GM18502 (cell line): ENCODE results near the gene NUDT14.

Experiments used
- ATAC-seq: cut with Tn5 transposase; IDR thresholded peaks from one replicate; pipeline ENCODE4 v1.9.1; 2021; ENCODE audit warnings: mild to moderate bottlenecking; ENCODE audit not compliant: unreplicated experiment, poor library complexity

The NUDT14 gene

DNA sequence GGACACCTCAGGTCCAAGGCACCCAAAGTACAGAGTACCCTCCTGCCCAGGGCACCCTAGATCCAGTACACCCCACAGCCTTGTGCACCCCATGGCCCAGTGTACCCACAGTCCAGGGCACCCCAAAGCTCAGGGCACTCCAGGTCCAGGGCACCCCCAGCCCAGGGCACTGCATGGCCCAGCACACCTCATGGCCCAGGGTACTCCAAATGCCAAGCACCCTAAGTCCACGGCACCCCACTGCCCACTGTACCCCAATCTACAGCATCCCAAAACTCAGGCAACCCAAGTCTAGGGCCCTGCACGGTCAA, 18.5 kb downstream of the NUDT14 start:
- no peak for ATAC-seq

DNA sequence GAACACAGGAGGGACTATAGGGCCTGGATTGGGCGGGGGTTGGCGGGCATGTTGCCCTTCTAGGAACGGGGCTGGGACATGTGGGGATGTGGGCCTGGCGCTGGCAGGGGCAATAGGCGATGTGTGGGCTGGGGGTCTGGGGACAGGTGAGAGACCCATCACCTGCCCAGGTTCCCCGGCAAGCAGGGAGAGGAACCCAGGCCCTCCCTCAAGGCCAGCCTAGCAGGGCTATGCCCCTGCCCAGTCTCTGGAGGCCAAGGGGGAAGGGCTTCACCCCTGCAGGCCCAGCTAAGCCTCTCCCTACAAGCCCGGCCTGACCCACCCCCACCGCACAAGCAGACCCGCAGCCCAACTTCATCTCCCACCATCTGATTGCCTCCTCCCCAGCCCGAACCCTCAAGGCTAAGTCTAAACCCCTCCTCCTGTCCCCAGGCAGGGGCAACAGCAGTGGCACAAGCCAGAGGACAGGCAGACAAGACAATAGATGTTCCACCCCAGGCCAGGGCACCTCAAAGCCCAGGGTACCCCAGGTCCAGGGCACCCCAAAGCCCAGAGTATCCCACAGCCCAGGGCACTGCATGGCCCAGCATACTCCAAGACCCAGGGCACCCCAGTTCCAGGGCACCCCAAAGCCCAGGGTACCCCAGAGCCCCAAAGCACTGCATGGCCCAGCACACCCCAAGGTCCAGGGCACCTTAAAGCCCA, 19.0 kb downstream of the NUDT14 start:
- ATAC-seq = peak; percentile 78

DNA sequence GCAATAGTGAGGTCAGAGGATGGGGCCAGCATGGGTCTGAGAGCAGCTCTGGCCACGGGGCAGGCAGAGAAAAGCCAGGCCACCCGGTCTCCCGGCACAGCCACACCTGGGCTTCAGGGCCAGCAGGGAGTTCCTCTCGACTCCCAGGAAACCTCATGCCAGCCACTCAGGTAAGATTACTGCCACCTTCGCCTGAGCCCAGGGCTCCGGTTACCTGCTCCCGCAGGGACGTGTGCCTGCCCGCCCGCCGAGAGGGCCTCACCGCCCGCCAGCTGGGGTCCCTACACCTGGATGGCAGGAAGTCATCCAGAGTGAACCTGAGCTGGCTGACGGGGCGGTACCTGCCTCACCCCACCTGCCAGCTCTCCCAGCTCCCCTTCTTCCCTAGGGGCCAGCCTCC, 19.8 kb downstream of the NUDT14 start:
- ATAC-seq = no peak

DNA sequence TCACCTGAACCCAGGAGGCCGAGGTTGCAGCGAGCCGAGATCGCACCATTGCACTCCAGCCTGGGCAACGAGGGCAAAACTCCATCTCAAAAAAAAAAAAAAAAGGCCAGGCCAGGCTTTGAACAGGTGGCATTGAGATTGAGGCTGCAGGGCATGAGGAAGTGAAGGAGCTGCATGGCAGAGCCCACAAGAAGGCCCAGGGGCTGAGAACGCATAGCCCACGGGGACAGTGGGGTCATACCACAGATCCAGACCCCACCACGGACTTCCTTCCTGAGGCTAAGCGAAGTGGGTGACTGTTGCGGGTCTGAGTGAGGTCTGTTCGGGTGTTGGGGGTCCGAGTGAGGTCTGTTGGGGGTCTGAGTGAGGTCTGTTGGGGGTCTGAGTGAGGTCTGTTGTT, 20.3 kb downstream of the NUDT14 start:
- ATAC-seq = no peak

DNA sequence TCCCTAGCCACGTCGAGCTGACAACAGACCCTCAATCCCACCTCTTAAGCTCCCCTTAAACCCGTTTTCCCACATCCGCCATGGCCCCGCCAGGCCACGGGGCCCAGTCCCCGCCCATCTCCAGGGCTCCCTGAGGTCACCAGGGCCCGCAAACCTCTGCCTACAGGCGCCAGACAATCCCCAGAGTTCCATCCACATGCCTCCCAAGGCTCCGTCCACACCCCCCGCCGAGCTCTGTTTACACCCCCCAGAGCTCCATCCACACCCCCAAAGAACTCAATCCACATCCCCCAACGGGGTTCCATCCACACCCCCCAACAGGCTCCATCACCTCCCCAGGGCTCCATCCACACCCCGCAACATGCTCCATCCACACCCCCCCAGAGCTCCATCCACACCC, 21.8 kb downstream of the NUDT14 start:
- ATAC-seq = no peak

DNA sequence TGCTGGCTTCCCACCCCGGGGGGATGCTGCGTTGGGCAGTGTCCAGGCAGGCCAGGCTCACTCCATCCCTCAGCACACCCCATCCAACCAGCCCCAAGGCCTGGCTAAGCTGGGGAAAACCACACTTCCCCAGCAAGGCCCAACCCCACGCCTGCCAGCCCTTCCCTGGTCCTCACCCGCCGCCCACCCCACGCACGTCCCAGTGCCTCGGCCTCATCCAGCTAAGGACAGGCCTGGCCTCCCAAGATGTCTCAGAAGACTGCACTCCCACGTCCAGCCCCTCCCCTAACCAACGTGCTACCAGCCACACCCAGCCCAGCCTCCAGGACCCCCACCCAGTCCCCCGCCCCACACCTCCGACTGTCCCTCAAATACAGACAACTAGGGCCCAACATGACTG, 22.3 kb downstream of the NUDT14 start:
- no peak for ATAC-seq

DNA sequence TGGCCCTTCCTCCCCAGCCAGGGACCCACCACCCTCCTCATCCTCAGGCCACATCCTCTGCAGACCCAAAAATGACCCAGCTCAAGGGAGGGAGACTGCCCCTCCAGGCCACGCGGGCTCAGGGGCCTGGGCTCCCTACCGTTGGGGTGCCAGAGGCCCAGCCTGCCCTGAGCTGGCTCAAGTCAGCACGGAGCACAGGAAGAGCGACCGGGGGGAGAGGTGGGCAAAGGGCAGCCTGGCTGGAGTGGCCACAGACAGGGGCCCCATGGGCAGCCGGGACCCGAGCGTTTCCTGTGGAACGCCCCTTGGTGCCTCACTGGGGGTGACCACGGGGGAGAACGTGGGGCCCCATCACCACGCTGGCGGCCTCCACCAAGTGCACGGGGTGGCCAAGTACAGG, 23.2 kb downstream of the NUDT14 start:
- no peak for ATAC-seq

DNA sequence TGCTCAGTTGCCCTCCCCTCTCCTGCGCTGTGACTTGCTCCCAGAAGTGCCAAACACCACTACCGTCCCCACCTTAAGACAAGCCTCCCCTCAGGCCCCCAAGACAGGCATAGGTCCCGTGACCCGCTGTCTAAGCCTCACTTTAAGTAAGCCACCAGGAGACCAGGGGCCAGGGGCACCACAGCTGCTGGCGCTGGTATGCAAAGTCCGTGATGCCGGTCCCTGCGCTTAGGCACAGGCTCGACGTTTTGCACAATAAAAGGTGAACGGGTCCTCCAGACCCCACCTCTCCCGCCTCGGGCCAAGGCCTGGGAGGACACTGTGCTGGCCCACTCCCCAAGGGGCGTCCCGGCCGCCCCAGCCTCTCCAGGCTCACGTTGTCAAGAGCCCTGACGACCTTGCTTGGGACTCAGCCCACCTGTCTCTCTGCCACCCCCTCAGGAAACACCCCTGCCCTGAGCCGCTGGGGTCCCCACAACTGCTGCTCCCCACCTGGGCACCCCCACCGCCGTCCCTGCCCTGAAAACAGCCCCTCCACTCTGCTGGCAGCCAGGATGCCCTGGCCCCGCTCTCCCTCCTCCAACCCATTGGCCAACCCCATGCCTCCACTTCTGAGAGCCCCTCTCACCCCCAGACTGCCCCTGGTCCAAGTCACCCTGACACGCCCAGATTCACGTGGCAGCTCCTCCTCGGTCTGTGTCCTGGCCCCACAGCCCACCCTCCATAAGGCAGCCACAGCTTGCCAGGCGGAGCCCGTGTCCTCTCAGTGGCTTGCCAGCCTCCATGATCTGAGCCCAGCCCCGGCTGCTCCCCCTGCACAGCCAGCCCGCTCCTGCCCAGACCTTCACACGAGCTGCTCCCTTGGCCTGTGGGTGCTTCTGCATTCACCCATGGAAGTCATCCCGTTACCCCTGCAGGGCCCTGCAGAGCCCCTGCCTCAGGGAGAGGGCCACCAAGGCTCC, 24.4 kb downstream of the NUDT14 start:
- no peak for ATAC-seq

DNA sequence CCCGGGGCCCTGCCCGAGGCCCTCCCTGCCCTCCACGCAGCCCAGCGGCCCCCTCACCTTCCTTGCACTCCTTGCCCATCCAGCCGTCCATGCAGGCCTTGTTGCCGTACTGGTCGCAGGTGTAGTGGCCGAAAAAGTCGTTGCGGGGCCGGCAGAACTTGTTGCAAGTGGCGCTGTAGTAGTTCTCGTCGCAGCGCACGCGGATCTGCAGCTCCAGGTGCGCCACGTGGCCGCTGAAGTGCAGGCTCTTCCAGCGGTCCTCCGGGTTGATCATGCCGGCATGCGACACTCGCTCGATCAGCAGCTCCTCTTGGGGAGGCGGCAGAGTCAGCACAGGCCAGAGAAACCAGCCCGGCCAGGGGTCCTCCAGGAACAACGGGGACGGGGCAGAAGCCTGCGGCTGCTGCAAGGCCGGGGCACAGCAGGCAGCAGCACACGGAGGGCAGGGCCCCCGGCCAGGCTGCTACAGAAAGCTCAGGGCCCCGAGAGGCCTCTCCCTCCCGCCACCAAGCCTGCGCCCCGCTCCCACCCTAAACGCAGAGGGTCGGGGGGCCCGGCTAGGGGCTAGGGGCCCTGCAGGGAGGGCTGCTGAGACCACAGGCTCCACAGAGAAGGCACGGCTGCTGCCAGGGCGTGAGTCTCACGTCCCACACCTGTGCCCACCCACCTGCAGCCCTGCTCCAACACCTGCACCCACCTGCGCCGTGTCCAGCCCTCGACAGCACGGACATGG, 25.3 kb downstream of the NUDT14 start:
- ATAC-seq = no peak

DNA sequence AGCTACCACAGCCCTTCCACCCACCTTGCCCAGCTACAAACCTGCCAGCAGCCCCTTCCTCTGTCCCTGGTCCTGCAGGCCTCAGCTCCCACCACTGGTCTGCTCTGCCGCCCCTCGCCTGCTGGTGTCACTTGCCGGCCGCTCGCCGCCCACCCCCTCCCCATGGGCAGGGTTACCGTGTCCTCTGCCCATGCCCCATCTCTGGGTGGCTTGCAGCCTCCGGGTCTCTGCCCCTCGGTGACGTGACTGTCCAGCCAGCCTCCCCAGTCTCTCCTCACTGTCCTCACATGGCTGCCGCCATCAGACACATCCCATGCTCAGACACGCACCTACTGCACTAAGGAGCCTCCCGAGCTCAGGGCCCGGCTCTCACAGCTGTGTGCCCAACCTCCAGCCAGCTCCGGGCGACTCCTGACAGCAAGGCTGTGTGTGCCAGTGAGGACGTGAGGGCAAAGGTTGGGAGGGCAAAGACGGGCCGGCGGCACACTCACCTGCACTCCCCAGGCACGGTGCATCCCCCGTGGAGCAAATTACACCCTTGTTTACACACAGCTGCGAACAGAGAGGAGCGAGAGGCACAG, 26.0 kb downstream of the NUDT14 start:
- no peak for ATAC-seq

DNA sequence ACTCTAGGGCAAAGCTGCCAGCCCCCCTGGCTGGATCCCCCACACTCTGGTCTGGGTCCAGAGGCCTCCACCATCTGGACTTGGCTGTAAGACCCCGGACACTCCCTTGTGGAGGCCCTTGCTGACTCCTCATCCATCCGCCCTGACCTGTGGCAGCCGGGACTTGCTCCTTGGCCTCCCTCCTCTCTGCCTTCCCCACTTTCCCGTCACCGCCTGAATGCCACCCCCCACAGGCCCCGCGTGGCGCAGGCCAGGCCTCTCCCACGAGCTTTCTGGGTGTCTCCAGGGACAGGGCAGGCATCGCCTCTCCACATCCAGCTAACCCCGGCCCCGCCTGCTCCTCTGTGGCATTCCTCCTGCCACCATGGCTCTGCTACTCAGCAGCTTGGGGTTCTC, 26.6 kb downstream of the NUDT14 start:
- ATAC-seq = no peak

DNA sequence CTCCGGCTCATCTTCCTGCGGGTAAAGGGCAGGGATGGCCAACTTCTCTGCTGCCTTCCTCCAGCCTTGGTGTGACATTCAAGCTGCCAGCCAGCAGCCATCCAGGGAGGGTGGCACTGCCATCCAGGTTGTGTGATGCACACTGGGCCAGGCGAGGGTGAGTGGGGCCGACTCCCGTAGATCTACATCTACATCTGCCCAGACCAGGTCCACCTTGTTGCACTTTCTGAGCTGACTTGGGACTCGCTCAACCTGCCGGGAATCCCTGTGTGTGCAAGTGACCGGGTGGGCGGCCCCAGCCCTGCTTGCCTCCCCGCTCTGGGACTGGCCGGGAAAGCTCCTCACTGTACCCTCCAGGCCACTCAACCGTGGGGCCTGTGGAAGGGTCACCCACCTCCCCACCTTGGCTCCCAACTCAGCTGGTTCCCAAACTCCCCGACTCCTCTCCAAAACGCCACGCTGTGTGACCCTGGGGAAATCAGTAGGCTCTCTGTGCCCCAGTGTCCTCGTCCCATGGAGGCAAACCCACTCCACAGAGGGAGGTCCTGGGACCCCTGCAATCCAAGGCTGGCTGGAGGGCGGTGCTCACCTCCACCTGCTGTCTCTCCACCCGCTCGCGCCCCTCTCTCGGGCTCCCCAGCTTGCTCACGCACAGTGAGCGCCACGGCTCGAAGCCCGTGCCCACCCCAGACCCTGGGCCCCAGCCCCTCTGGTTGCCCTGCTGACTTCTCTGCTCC, 27.2 kb downstream of the NUDT14 start:
- no peak for ATAC-seq

DNA sequence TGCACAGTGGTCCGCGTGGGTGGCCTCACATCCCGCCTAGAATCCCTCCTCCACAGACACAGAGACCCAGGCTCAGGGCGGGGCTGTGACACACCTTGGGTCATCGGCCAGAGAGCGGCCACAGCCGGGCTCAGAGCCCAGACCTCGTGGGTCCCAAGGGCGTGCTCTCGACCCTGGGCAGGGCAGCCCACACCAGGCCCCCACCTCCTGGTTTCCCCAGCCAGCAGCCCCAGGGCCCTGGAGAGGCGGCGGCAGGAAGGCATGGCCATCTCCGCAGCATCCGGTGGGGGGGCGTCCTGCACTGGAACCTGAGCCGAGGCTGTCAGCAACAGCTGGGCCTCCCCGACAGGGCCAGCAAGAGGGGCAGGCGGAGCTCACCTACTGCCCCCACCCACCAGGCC, 27.8 kb downstream of the NUDT14 start:
- no peak for ATAC-seq

DNA sequence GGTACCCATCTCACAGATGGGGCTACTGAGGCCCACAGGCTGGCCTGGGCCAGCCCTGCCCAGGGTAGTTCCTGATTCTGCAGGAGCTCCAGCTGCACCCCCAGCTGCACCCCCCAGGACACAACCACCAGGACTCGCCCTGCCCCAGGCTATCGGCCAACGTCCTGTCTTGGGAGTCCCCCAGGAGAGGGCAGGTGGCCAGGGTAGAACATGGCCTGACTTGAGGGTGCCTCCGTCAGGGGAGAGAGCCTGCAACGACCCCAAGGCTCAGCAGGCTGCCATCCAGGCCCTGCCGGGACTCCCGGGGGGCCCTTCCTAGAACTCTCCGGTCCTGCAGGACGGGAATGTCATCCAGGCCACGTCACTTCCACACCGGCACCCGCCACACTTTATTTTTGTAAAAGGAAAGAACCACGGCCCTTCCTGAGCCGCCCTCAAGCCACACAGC, 28.3 kb downstream of the NUDT14 start:
- ATAC-seq = no peak

DNA sequence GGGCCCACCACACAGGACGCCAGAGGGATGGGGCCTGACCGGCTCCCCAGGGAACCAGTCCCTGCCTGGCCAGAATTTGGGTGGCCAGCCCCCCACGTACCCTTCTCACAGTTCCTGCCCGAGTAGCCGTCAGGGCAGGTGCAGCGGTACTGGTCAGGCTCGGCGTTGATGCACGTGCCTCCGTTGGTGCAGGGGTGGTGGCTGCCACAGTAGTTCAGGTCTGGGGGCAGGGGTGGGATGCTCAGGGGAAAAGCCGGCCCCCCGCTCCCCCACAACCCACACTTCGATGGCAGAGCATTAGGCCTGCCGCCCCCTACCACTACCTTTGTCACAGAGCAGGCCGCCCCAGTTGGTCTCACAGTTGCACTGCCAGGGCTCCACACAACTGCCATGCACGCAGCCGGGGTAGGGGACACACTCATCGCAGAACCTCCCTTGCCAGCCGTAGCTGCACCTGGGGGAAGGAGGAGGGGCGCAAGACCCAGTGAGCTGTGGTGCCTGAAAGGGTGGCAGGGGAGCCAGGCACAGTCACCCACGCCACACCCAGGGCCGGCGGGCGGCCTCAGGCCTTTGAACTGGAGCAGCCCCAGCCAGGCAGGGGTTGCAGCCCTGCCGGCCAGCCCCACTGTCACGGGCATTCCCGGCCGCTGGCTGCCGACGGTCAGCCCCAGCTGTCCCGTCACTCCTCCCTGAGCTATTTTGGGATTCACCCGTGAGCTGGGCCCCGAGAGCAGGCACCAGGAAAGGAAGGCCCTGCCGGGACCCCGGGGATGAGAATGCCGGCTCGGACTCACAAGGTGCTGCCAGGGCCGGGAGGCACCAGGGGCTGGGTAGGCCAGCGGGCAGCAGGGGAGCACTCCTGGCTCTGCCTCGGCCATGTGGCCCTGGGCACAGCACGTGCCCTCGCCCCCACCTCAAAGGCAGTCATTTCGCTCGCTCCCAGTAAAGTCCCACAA, 29.0 kb downstream of the NUDT14 start:
- ATAC-seq = no peak

DNA sequence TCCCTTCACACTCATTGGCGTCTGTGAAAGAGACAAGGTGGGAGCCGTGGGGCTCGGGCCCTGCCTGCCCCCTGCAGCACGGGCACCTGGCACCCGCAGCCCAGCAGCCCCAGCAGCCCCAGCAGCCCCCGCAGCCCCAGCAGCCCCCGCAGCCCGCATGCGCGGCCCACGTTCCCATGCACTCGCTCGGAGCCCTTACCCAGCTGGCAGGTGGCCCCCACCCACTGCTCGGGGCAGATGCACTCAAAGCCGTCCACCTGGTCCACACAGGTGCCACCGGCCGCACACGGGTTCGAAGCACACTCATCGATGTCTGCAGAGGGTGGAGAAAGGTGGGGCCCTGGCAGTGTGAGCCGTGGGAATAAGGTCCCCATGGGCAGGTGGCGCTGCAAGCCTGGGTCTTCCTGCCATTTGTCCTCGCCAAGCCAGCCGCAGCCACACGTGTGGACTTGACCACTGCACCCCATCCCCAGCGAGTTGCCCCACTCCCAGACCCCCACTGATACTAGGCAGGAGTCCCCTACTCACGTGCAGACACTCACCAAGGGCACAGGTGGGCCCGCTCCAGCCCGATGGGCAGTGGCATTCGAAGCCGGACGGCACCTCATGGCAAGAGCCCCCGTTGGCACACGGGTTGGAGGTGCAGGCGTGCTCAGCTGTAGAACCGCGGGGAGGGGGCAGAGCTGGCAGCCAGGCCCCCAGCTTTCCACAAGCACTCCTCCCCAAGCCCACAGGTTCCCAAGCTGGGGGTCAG, 29.9 kb downstream of the NUDT14 start:
- no peak for ATAC-seq

DNA sequence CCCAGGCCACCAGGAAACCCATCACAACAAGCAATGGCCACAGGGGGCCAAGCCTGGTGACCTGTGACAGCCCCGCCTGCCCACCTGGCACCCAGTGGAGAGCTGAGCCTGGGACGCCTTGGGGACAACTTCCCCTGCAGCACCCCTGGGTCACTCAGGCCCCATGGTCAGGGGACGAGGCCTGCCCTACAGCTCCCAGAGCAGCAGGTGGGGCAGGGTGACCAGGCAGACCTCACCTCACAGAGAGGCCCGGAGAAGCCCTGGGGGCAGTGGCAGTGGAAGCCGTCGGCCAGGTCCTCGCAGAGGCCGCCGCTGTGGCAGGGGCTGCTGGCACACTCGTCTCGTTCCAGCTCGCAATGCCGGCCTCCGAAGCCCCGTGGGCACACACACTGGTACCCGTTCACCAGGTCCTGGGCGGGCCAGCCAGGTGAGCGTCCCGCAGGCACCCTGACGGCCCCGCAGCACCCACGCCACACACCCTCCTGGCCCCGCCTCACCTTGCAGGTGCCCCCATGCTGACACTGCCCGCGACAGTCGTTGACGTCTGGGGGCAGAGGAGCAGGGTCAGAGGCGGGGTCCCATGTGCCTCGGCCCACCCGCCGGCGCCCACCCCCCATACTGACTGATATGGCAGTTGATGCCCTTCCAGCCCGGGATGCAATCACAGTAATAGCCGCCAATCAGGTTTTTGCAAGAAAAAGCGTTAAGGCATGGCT, 30.6 kb downstream of the NUDT14 start:
- ATAC-seq = no peak

DNA sequence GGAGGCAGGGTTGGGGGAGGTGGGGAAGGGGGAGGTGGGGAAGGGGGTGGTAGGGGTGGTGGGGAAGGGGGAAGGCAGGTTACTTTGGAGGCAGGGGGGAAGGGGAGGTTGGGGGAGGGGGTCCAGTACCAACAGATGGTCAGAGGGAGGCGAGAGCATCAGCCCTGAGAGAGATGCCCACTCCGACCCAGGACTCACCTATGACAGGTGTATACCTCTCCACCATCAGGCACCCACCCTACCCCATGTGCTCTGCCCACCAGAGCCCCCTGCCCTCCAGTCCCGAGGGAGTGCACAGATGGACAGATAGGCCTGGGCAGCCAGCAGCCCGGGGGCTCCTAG, 31.1 kb downstream of the NUDT14 start:
- no peak for ATAC-seq
